ENCODE data around the gene IRF4. TPM values are rescaled to one million over a fixed set of nuclear protein-coding genes. Genes with fewer than 3 reads are reported as not detected.

IRF4 gene
- total RNA-seq, 1 donor from 2014 or later = 0.30 TPM

- no peak overlapping the region for H3K27ac Mint-ChIP-seq (ENCODE audit: unreplicated experiment)
- H3K9me3 Mint-ChIP-seq = peaks cover 23% of the 10 kb centered on the region
- H3K36me3 Mint-ChIP-seq (ENCODE audit: low read depth) = peaks cover 21% of the 10 kb centered on the region
- DNase-seq (ENCODE audit: low read depth, low spot score) = no peak
- peaks cover 22% of the 10 kb centered on the region for H3K27me3 Mint-ChIP-seq (ENCODE audit: low read depth)
- no peak for TF ChIP-seq CTCF (conservative IDR thresholded peaks at IDR 0.05)
- H3K4me3 Mint-ChIP-seq = no peak overlapping the region
- H3K4me1 Mint-ChIP-seq = no peaks in the 10 kb centered on the region
Observed at GRCh38 chr6:365835-366234, 25.7 kb upstream of the IRF4 start.

GRCh38 chr6:366389-367297 lies 24.9 kb upstream of the IRF4 start:
- Mint-ChIP-seq H3K36me3 (ENCODE audit: low read depth) (peaks cover 20% of the 10 kb centered on the region), H3K4me1 (no peaks in the 10 kb centered on the region), H3K27ac (ENCODE audit: unreplicated experiment) (no peak overlapping the region), H3K9me3 (peaks cover 21% of the 10 kb centered on the region), H3K27me3 (ENCODE audit: low read depth) (peaks cover 23% of the 10 kb centered on the region), H3K4me3 (no peak overlapping the region)
- no peak for TF ChIP-seq CTCF (conservative IDR thresholded peaks at IDR 0.05)
- no peak for DNase-seq (ENCODE audit: low read depth, low spot score)

- no peak for DNase-seq (ENCODE audit: low read depth, low spot score)
- no peak for TF ChIP-seq CTCF (conservative IDR thresholded peaks at IDR 0.05)
- no peak overlapping the region for H3K27ac Mint-ChIP-seq (ENCODE audit: unreplicated experiment)
- H3K4me1 Mint-ChIP-seq = no peaks in the 10 kb centered on the region
- H3K36me3 Mint-ChIP-seq (ENCODE audit: low read depth) = peaks cover 16% of the 10 kb centered on the region
- peaks cover 20% of the 10 kb centered on the region for H3K9me3 Mint-ChIP-seq
- no peak overlapping the region for H3K4me3 Mint-ChIP-seq
- H3K27me3 Mint-ChIP-seq (ENCODE audit: low read depth) = peaks cover 24% of the 10 kb centered on the region
Observed at GRCh38 chr6:367298-367794, 24.2 kb upstream of the IRF4 start.

- Mint-ChIP-seq H3K4me3 (no peak overlapping the region), H3K4me1 (no peaks in the 10 kb centered on the region), H3K36me3 (ENCODE audit: low read depth) (peaks cover 9% of the 10 kb centered on the region), H3K27me3 (ENCODE audit: low read depth) (peaks cover 30% of the 10 kb centered on the region), H3K9me3 (peaks cover 17% of the 10 kb centered on the region), H3K27ac (ENCODE audit: unreplicated experiment) (no peak overlapping the region)
- TF ChIP-seq CTCF (conservative IDR thresholded peaks at IDR 0.05) = no peak
- DNase-seq (ENCODE audit: low read depth, low spot score) = no peak
Observed at GRCh38 chr6:367891-368630, 23.5 kb upstream of the IRF4 start.

- Mint-ChIP-seq H3K36me3 (ENCODE audit: low read depth) (peaks cover 9% of the 10 kb centered on the region), H3K9me3 (peaks cover 10% of the 10 kb centered on the region), H3K4me3 (no peak overlapping the region), H3K27ac (ENCODE audit: unreplicated experiment) (no peak overlapping the region), H3K4me1 (no peaks in the 10 kb centered on the region), H3K27me3 (ENCODE audit: low read depth) (peaks cover 41% of the 10 kb centered on the region)
- TF ChIP-seq CTCF (conservative IDR thresholded peaks at IDR 0.05) = no peak
- DNase-seq (ENCODE audit: low read depth, low spot score) = no peak
Observed at GRCh38 chr6:369559-370431, 21.8 kb upstream of the IRF4 start.

Data from neural crest cell (in vitro differentiated cells).